Stimulated activated CD8-positive, alpha-beta memory T cell treated with anti-CD3 and anti-CD28 coated beads, Interleukin-4, amount 100 ng/mL, for 1 hour (primary cell): Measurements from ENCODE around the gene FANCG.

Experiments used
- DNase-seq, 2 donors: peaks; one replicate each; pipeline ENCODE4 v3.0.0-alpha.2; 2020; ENCODE audit warnings: low read depth in 2 of 2, low spot score in 1 of 2

FANCG gene

DNA sequence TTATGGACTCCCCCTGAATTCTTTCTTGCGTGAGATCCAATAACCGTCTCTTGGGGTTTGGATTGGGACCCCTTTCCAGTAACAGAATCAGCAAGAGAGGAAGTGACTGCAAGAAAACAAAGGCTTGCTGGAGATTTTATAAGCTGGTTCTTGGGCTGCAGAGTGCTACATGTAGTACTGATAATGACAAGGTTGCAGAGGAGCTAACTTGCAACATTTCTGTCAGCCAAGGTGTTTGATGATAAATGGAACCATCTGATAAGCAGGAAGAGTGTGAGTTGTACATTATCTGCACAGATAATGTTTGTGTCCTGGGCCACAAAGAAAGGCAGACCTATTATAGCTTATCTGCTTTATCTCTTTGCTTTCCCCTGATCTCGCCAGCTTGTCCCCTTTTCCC, 53.1 kb downstream of the FANCG start:
- no peak for DNase-seq
